Calu3 (cell line): ENCODE results near the gene NPC1. TPM values are rescaled to one million over a fixed set of nuclear protein-coding genes. Genes with fewer than 3 reads are reported as not detected.

Experiments
- BruUV-seq: library from RNA; stranded (reverse); fragments of 400-500 nt; replicated peaks from 2 replicates; lab custom pipeline; 2021; lab: Mats Ljungman, UMichigan
- CTCF ChIA-PET: fragments of 300-600 bp; sonication (Branson Sonifier 250); formaldehyde crosslinking; loops from one replicate; lab custom pipeline; 2022; ENCODE audit warnings: antibody characterized with exemption; lab: Charles Lee
- DNase-seq: peaks from one replicate; pipeline ENCODE4 v3.0.0; 2022
- H3K27ac Mint-ChIP-seq: one replicate; pipeline ENCODE4 v1.8.0; 2022; ENCODE audit warnings: mixed read lengths; ENCODE audit not compliant: unreplicated experiment
- H3K27me3 Mint-ChIP-seq: one replicate; pipeline ENCODE4 v1.8.0; 2022; ENCODE audit warnings: mixed read lengths; ENCODE audit not compliant: unreplicated experiment
- H3K36me3 Mint-ChIP-seq: one replicate; pipeline ENCODE4 v1.8.0; 2022; ENCODE audit warnings: mild to moderate bottlenecking, moderate library complexity, mixed read lengths; ENCODE audit not compliant: insufficient read depth, unreplicated experiment
- H3K4me1 Mint-ChIP-seq: one replicate; pipeline ENCODE4 v1.8.0; 2022; ENCODE audit warnings: mild to moderate bottlenecking, low read depth, mixed read lengths; ENCODE audit not compliant: unreplicated experiment
- H3K4me3 Mint-ChIP-seq: one replicate; pipeline ENCODE4 v1.8.0; 2022; ENCODE audit warnings: mild to moderate bottlenecking, low read depth, moderate library complexity, mixed read lengths; ENCODE audit not compliant: unreplicated experiment
- H3K9me3 Mint-ChIP-seq: one replicate; pipeline ENCODE4 v1.8.0; 2022; ENCODE audit warnings: low read depth, mixed read lengths; ENCODE audit not compliant: unreplicated experiment
- CTCF ChIP-seq: fragments of 200-600 bp; IDR thresholded peaks from one replicate; pipeline ENCODE4 v1.8.0; 2022; ENCODE audit warnings: antibody characterized with exemption; ENCODE audit not compliant: unreplicated experiment
- intact Hi-C: fragments of 100-400 bp; cut with micrococcal nuclease; formaldehyde crosslinking; loops from one replicate; pipeline ENCODE4 v1.10.0; 2022; ENCODE audit not compliant: unreplicated experiment
- total RNA-seq: library from RNA; stranded (reverse); gene quantifications from 2 replicates; pipeline ENCODE4 v1.2.3, GENCODE V29; 2022

The NPC1 gene
- total RNA-seq, 1 experiment from 2014 or later: 84.7 TPM

DNA sequence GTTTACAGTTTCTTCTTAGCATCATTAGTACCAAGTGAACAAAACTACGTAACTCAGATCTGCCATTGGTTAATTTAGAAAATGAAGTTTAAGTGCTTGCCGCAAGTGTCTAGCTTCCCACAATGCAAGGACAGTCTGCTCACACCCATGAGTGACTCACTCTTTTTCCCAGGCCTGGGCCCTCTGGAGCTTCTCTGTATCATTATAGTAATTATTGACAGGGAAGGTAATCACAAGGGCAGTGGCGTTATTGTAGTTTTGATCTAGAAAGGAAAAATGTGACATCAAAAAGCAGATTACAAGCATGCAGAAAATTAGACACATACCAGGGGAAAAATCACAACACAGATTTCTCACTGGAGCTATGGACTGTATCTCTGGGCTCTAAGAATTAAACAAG lies 38.5 kb downstream of the NPC1 start:
- peak; percentile 54 for DNase-seq
- Mint-ChIP-seq H3K36me3 (peaks cover 84% of the 10 kb centered on the region), H3K27me3 (no peaks in the 10 kb centered on the region), H3K4me3 (peak overlapping the region; percentile 29), H3K4me1 (peaks cover 36% of the 10 kb centered on the region), H3K9me3 (no peaks in the 10 kb centered on the region), H3K27ac (peak overlapping the region; percentile 62)
- CTCF ChIA-PET: interaction anchor here (0.5 to 1.2 kb wide), 4 partner anchors 37 to 155 kb away, joined by 3 to 8 read pairs (median 6); no protein-coding TSS in a partner anchor
- BruUV-seq: no TSS peak
- intact Hi-C loops: no loop called here
- no peak for TF ChIP-seq CTCF

- peaks cover 36% of the 10 kb centered on the region for H3K4me1 Mint-ChIP-seq
- intact Hi-C loops: no loop called here
- DNase-seq: peak; percentile 46
- H3K9me3 Mint-ChIP-seq: no peaks in the 10 kb centered on the region
- no TSS peak for BruUV-seq
- H3K36me3 Mint-ChIP-seq: peaks cover 89% of the 10 kb centered on the region
- CTCF ChIA-PET: interaction anchor here (1.2 kb wide), 1 partner anchor 156 kb away, joined by 8 read pairs; no protein-coding TSS in a partner anchor
- no peaks in the 10 kb centered on the region for H3K27me3 Mint-ChIP-seq
- TF ChIP-seq CTCF: no peak
- H3K4me3 Mint-ChIP-seq: peak overlapping the region; percentile 29
- peak overlapping the region; percentile 62 for H3K27ac Mint-ChIP-seq
These were observed 39.0 kb downstream of the NPC1 start for GRCh38 chr18:23547306-23547705.

DNA sequence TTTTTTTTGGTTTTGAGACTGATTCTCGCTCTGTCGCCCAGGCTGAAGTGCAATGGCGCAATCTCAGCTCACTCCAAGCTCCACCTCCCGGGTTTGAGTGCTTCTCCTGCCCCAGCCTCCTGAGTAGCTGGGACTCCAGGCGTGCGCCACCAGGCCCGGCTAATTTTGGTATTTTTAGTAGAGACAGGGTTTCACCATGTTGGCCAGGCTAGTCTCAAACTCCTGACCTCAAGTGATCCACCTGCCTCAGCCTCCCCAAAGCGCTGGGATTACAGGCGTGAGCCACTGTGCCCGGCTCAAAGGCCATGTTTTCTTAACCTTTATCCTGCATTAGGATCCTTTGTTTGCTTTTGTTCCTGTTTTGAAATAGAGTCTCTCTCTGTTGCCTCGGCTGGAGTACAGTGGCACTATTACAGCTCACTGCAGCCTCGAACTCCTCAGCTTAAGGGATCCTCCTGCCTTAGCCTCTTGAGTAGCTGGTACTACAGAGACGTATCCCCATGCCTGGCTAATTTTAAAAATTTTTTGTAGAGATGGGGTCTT lies 41.0 kb downstream of the NPC1 start:
- Mint-ChIP-seq H3K27ac (no peak overlapping the region), H3K36me3 (peaks cover 86% of the 10 kb centered on the region), H3K27me3 (no peaks in the 10 kb centered on the region), H3K4me1 (peaks cover 17% of the 10 kb centered on the region), H3K4me3 (no peak overlapping the region), H3K9me3 (no peaks in the 10 kb centered on the region)
- TF ChIP-seq CTCF: no peak
- no TSS peak for BruUV-seq
- no peak for DNase-seq
- CTCF ChIA-PET: no interaction called here
- intact Hi-C loops: no loop called here

GRCh38 chr18:23542461-23542860 lies 43.8 kb downstream of the NPC1 start:
- H3K4me1 Mint-ChIP-seq: peaks cover 3% of the 10 kb centered on the region
- H3K27me3 Mint-ChIP-seq: no peaks in the 10 kb centered on the region
- no peak overlapping the region for H3K4me3 Mint-ChIP-seq
- no TSS peak for BruUV-seq
- no peak overlapping the region for H3K27ac Mint-ChIP-seq
- CTCF ChIA-PET: no interaction called here
- no peak for TF ChIP-seq CTCF
- H3K36me3 Mint-ChIP-seq: peaks cover 86% of the 10 kb centered on the region
- intact Hi-C loops: no loop called here
- H3K9me3 Mint-ChIP-seq: no peaks in the 10 kb centered on the region
- no peak for DNase-seq
